ENCODE data around the gene DDX5.

- TF ChIP-seq CTCF (IDR thresholded peaks at IDR 0.05) (no peak), POLR2A (IDR thresholded peaks at IDR 0.05) (no peak)
These were observed 7.5 kb downstream of the DDX5 start for GRCh38 chr17:64498308-64499203.
